Endothelial cell of umbilical vein (primary cell): Measurements from ENCODE around the gene UNC5A. TPM values are rescaled to one million over a fixed set of nuclear protein-coding genes. Genes with fewer than 3 reads are reported as not detected.

Source experiments
- BruUV-seq: library from RNA; stranded (reverse); fragments of 400-500 nt; replicated peaks from 2 replicates; lab custom pipeline; 2021; lab: Mats Ljungman, UMichigan
- CTCF ChIA-PET: fragments of 300-600, 350-600 bp; sonication (Branson Sonifier 250); formaldehyde crosslinking; loops from one replicate; lab custom pipeline; 2021; ENCODE audit warnings: antibody characterized with exemption, inconsistent platforms; lab: Charles Lee
- POLR2A ChIA-PET: fragments of 300-600, 350-600 bp; sonication (Branson Sonifier 250); formaldehyde crosslinking; loops from one replicate; lab custom pipeline; 2021; ENCODE audit warnings: antibody characterized with exemption, inconsistent platforms; lab: Charles Lee
- DNase-seq: peaks from one replicate; pipeline ENCODE4 v3.0.0-alpha.2; 2011; ENCODE audit warnings: low read depth, low spot score
- FAIRE-seq: peaks from 2 replicates; lab custom pipeline; 2011; peaks lifted over from hg19 to GRCh38; lab: Jason Lieb, UNC
- H2AFZ ChIP-seq: 2 replicates; pipeline ENCODE4 v1.6.0; 2012; ENCODE audit warnings: low read depth, low read length, control low read depth, inconsistent platforms
- H3K27ac ChIP-seq: 2 replicates; pipeline ENCODE4 v1.5.1; 2011; ENCODE audit warnings: low read depth, mild to moderate bottlenecking, control low read depth, low read length, moderate library complexity; ENCODE audit not compliant: insufficient read depth
- H3K27me3 ChIP-seq, 2 experiments: 2 replicates each; pipeline versions ENCODE4 v1.6.0 to v1.6.1; 2011; ENCODE audit warnings: low read length in 2 of 2, mixed read lengths in 1 of 2; ENCODE audit not compliant: control insufficient read depth in 2 of 2, insufficient read depth in 2 of 2
- H3K36me3 ChIP-seq, 2 experiments: 2 replicates in 1 of 2; 3 replicates in 1 of 2; pipeline ENCODE4 v1.5.1; 2011; ENCODE audit warnings: low read length in 2 of 2, mild to moderate bottlenecking in 1 of 2, moderate library complexity in 1 of 2; ENCODE audit not compliant: control insufficient read depth in 2 of 2, insufficient read depth in 2 of 2; ENCODE audit errors: extremely low read depth in 1 of 2
- H3K4me1 ChIP-seq: 3 replicates; pipeline ENCODE4 v1.5.1; 2011; ENCODE audit warnings: mild to moderate bottlenecking, low read length; ENCODE audit not compliant: control insufficient read depth, insufficient read depth; ENCODE audit errors: extremely low read depth
- H3K4me2 ChIP-seq: 2 replicates; pipeline ENCODE4 v1.6.1; 2011; ENCODE audit warnings: low read length, control low read depth, mixed read lengths; ENCODE audit not compliant: insufficient read depth
- H3K4me3 ChIP-seq, 3 experiments: fragments of 200-600 bp in 1 of 3; sonication (generic), shearing (Covaris generic) in 1 of 3; replicated peaks in 1 of 3; 2 replicates each; pipeline ENCODE4 v1.5.1; 2011 to 2016; ENCODE audit warnings: control low read depth in 3 of 3, low read length in 3 of 3, mild to moderate bottlenecking in 2 of 3, inconsistent platforms in 1 of 3, low read depth in 1 of 3, moderate library complexity in 1 of 3; ENCODE audit not compliant: insufficient read depth in 1 of 3
- H3K79me2 ChIP-seq: 2 replicates; pipeline ENCODE4 v1.6.0; 2012; ENCODE audit warnings: low read length, inconsistent platforms; ENCODE audit not compliant: control insufficient read depth, insufficient read depth
- H3K9ac ChIP-seq: replicated peaks from 2 replicates; pipeline ENCODE3; 2011; ENCODE audit warnings: low read length, control low read depth; ENCODE audit not compliant: insufficient read depth; ENCODE audit errors: extremely low read depth
- H3K9me1 ChIP-seq: replicated peaks from 3 replicates; pipeline ENCODE4 v1.6.0; 2011; ENCODE audit warnings: mild to moderate bottlenecking, low read length; ENCODE audit not compliant: control insufficient read depth, insufficient read depth; ENCODE audit errors: extremely low read depth
- H3K9me3 ChIP-seq: replicated peaks from 2 replicates; pipeline ENCODE4 v1.5.1; 2012; ENCODE audit warnings: low read length, inconsistent platforms; ENCODE audit not compliant: control insufficient read depth, insufficient read depth
- H4K20me1 ChIP-seq: replicated peaks from 2 replicates; pipeline ENCODE3; 2011; ENCODE audit warnings: mild to moderate bottlenecking, low read length; ENCODE audit not compliant: control insufficient read depth, insufficient read depth; ENCODE audit errors: extremely low read depth
- CTCF ChIP-seq, 2 donors: IDR thresholded peaks; 1 replicate in 1 of 2; 2 replicates in 1 of 2; pipeline ENCODE4 v1.5.1; 2011; ENCODE audit warnings: low read length in 2 of 2, mild to moderate bottlenecking in 2 of 2, moderate library complexity in 2 of 2, control low read depth in 1 of 2, inconsistent platforms in 1 of 2, low read depth in 1 of 2; ENCODE audit not compliant: insufficient read depth in 1 of 2; ENCODE audit errors: extremely low read depth in 1 of 2
- EZH2 ChIP-seq: IDR thresholded peaks from 2 replicates; pipeline ENCODE4 v1.6.1; 2012; ENCODE audit warnings: borderline replicate concordance, low read depth, mild to moderate bottlenecking, moderate library complexity, low read length, inconsistent platforms; ENCODE audit not compliant: severe bottlenecking
- FOS ChIP-seq: IDR thresholded peaks from 2 replicates; pipeline ENCODE4 v1.6.1; 2011; ENCODE audit warnings: mild to moderate bottlenecking, low read length, moderate library complexity, borderline replicate concordance; ENCODE audit not compliant: insufficient read depth
- JUN ChIP-seq: IDR thresholded peaks from 2 replicates; pipeline ENCODE4 v1.6.1; 2011; ENCODE audit warnings: borderline replicate concordance, low read depth; ENCODE audit not compliant: insufficient read length, insufficient read depth
- MAX ChIP-seq: IDR thresholded peaks from 2 replicates; pipeline ENCODE4 v1.6.1; 2011; ENCODE audit not compliant: insufficient read depth, insufficient read length
- POLR2A ChIP-seq: IDR thresholded peaks from 2 replicates; pipeline ENCODE4 v1.6.1; 2012; ENCODE audit warnings: low read depth, mild to moderate bottlenecking, control low read depth, low read length
- POLR2AphosphoS5 ChIP-seq: IDR thresholded peaks from 2 replicates; pipeline ENCODE4 v1.6.1; 2012; ENCODE audit warnings: low read depth, mild to moderate bottlenecking, control low read depth, low read length, moderate library complexity; ENCODE audit not compliant: insufficient read depth
- dilution Hi-C: fragments of 300-500 bp; cut with MboI; formaldehyde crosslinking; loops from one replicate; pipeline ENCODE4 v1.15.0; 2019; ENCODE audit warnings: low sequenced_read_pairs; ENCODE audit not compliant: extremely low pct_ligation_motif_present
- intact Hi-C: fragments of 100-400 bp; cut with micrococcal nuclease; formaldehyde crosslinking; loops from one replicate; pipeline ENCODE4 v1.10.0; 2022
- polyA plus RNA-seq, 4 experiments: library from polyadenylated mRNA; depleted of rRNA in 3 of 4; stranded (reverse) in 3 of 4; unstranded in 1 of 4; fragments of >200 nt; gene quantifications; 2 replicates each; pipeline versions ENCODE4 v1.2.1 to v1.2.3, GENCODE V29; 2011 to 2012; ENCODE audit warnings: missing spikeins in 1 of 4
- total RNA-seq: library from RNA; stranded (reverse); gene quantifications from 2 replicates; pipeline ENCODE4 v1.2.3, GENCODE V29; 2021

The UNC5A gene
- total and polyA plus RNA-seq, 2 donors (not counting 3 experiments of a cell fraction or from before 2014, with no cell fraction given), result 0.08 to 0.22 TPM

- H3K4me2 ChIP-seq, result no peak overlapping the region
- dilution Hi-C loops, result no loop called here
- POLR2A ChIA-PET, result no interaction called here
Measured at GRCh38 chr5:176800024-176800423, 10.3 kb upstream of the UNC5A start.

GRCh38 chr5:176802116-176802784 is 8.1 kb upstream of the UNC5A start:
- Histone ChIP-seq H3K4me2 (no peak overlapping the region), H2AFZ (no peak overlapping the region), H3K4me3 (no peak overlapping the region), H4K20me1 (no peaks in the 10 kb centered on the region), H3K4me1 (no peaks in the 10 kb centered on the region), H3K79me2 (no peaks in the 10 kb centered on the region), H3K9me3 (no peaks in the 10 kb centered on the region), H3K9ac (no peak overlapping the region), H3K36me3 (no peaks in the 10 kb centered on the region), H3K9me1 (no peaks in the 10 kb centered on the region), H3K27ac (no peak overlapping the region), H3K27me3 (peaks cover 0 to 1% of the 10 kb centered on the region in 2 experiments)
- POLR2A ChIA-PET, result no interaction called here
- FAIRE-seq, result no peak
- dilution Hi-C loops (no loop called here), intact Hi-C loops (no loop called here)
- no TSS peak for BruUV-seq
- DNase-seq, result no peak
- TF ChIP-seq POLR2AphosphoS5, result no peak
- TF ChIP-seq EZH2, result no peak
- TF ChIP-seq JUN, result no peak
- TF ChIP-seq POLR2A, result no peak
- TF ChIP-seq FOS, result no peak
- TF ChIP-seq CTCF (IDR thresholded peaks at IDR 0.05; ENCODE audit: extremely low read depth in 1 of 2, insufficient read depth in 1 of 2, low read depth in 1 of 2, low read length in 2 of 2), result no peak
- no peak for TF ChIP-seq MAX
- CTCF ChIA-PET, result interaction anchor here (1.4 to 2.6 kb wide), 2 partner anchors 16 to 142 kb away, joined by 4 to 8 read pairs; no protein-coding TSS in a partner anchor

More at GRCh38 chr5:176800024-176800423, 10.3 kb upstream of the UNC5A start:
- no peaks in the 10 kb centered on the region for H3K9me3 ChIP-seq
- H3K79me2 ChIP-seq, result no peaks in the 10 kb centered on the region
- CTCF ChIA-PET, result no interaction called here
- H3K27ac ChIP-seq, result no peak overlapping the region
- H4K20me1 ChIP-seq, result no peaks in the 10 kb centered on the region
- H3K9ac ChIP-seq, result no peak overlapping the region
- no peak overlapping the region for H3K4me3 ChIP-seq
- no peaks in the 10 kb centered on the region for H3K36me3 ChIP-seq
- no peaks in the 10 kb centered on the region for H3K9me1 ChIP-seq
- no peaks in the 10 kb centered on the region for H3K27me3 ChIP-seq
- H3K4me1 ChIP-seq, result no peaks in the 10 kb centered on the region
- no TSS peak for BruUV-seq
- FAIRE-seq (no peak), DNase-seq (no peak)
- no peak overlapping the region for H2AFZ ChIP-seq
- no peak for TF ChIP-seq POLR2A
- intact Hi-C loops, result no loop called here
